Uterus (tissue), 2 donors: ENCODE data around the gene SUPT3H.

ENCODE experiments used
- CTCF ChIP-seq, 4 experiments: fragments of 200-600 bp in 2 of 4; fragments of 450-650 bp in 2 of 4; sonication (generic) in 2 of 4; IDR thresholded peaks; one replicate each; pipeline ENCODE4 v1.5.1; 2016 to 2019; ENCODE audit warnings: antibody characterized with exemption in 4 of 4, mild to moderate bottlenecking in 2 of 4, moderate library complexity in 1 of 4
- POLR2A ChIP-seq, 2 donors: fragments of 450-650 bp; IDR thresholded peaks; one replicate each; pipeline ENCODE4 v1.6.1; 2016; ENCODE audit warnings: antibody characterized with exemption in 2 of 2, mild to moderate bottlenecking in 1 of 2, moderate library complexity in 1 of 2

- TF ChIP-seq CTCF (IDR thresholded peaks at IDR 0.05) (no peak), POLR2A (IDR thresholded peaks at IDR 0.05) (no peak)
Measured at GRCh38 chr6:45388328-45388727, 10.6 kb upstream of the SUPT3H start.
